GM12878 (cell line): Measurements from ENCODE around the gene NMNAT3. TPM values are rescaled to one million over a fixed set of nuclear protein-coding genes. Genes with fewer than 3 reads are reported as not detected.

ENCODE experiments used
- ATAC-seq: fragments of 200-7000 bp; cut with Tn5 transposase; 3 replicates; pipeline ENCODE4 v1.9.1; 2020; ENCODE audit warnings: mild to moderate bottlenecking, moderate library complexity
- BruUV-seq: library from RNA; stranded (reverse); fragments of 400-500 nt; replicated peaks from 2 replicates; lab custom pipeline; 2021; lab: Mats Ljungman, UMichigan
- CTCF ChIA-PET: fragments of 300-600 bp; sonication (Branson Sonifier 250); formaldehyde crosslinking; extraction: SDS; loops from one replicate; lab custom pipeline; 2021; ENCODE audit warnings: inconsistent platforms; lab: Yijun Ruan, JAX
- POLR2A ChIA-PET: fragments of 350-600 bp; formaldehyde crosslinking; extraction: SDS; loops from one replicate; lab custom pipeline; 2021; ENCODE audit warnings: inconsistent platforms; lab: Charles Lee
- RAD21 ChIA-PET: fragments of 300-600 bp; sonication (Branson Sonifier 250); formaldehyde crosslinking; loops from one replicate; lab custom pipeline; 2023; ENCODE audit warnings: antibody characterized with exemption; ENCODE audit not compliant: unreplicated experiment; lab: Charles Lee
- SMC1A ChIA-PET: fragments of 300-600 bp; sonication (Branson Sonifier 250); formaldehyde crosslinking; loops from one replicate; lab custom pipeline; 2023; ENCODE audit not compliant: unreplicated experiment, uncharacterized antibody; lab: Charles Lee
- DNase-seq: peaks from one replicate; pipeline ENCODE4 v3.0.0-alpha.2; 2011; ENCODE audit warnings: low read depth, low spot score
- FAIRE-seq: peaks from 3 replicates; lab custom pipeline; 2011; peaks lifted over from hg19 to GRCh38; lab: Jason Lieb, UNC
- H2AFZ ChIP-seq: 2 replicates; pipeline ENCODE4 v1.6.0; 2011; ENCODE audit warnings: low read depth, low read length, control low read depth; ENCODE audit not compliant: control insufficient read depth
- H3K27ac ChIP-seq: 2 replicates; pipeline ENCODE4 v1.5.1; 2011; ENCODE audit warnings: control low read depth; ENCODE audit not compliant: control insufficient read depth, insufficient read depth
- H3K27me3 ChIP-seq, 2 experiments: replicated peaks in 1 of 2; 2 replicates each; pipeline versions ENCODE4 v1.6.0 to v1.6.1; 2011; ENCODE audit warnings: low read length in 1 of 2; ENCODE audit not compliant: control insufficient read depth in 2 of 2, insufficient read depth in 2 of 2
- H3K36me3 ChIP-seq, 2 experiments: 2 replicates each; pipeline ENCODE4 v1.5.1; 2011; ENCODE audit warnings: low read length in 1 of 2; ENCODE audit not compliant: control insufficient read depth in 2 of 2, insufficient read depth in 2 of 2
- H3K4me1 ChIP-seq: 2 replicates; pipeline ENCODE4 v1.6.1; 2011; ENCODE audit warnings: mild to moderate bottlenecking, low read length, moderate library complexity, mixed read lengths; ENCODE audit not compliant: control insufficient read depth, insufficient read depth
- H3K4me2 ChIP-seq: 2 replicates; pipeline ENCODE4 v1.6.0; 2011; ENCODE audit warnings: control low read depth; ENCODE audit not compliant: control insufficient read depth, insufficient read depth
- H3K4me3 ChIP-seq: fragments of 200-600 bp; sonication (generic); 2 replicates; pipeline ENCODE4 v1.5.1; 2016
- H3K79me2 ChIP-seq: 2 replicates; pipeline ENCODE4 v1.6.0; 2011; ENCODE audit warnings: low read length; ENCODE audit not compliant: control insufficient read depth, insufficient read depth
- H3K9ac ChIP-seq: 2 replicates; pipeline ENCODE4 v1.8.0; 2011; ENCODE audit warnings: low read length, control low read depth, mixed read lengths; ENCODE audit not compliant: control insufficient read depth, insufficient read depth
- H3K9me3 ChIP-seq: replicated peaks from 3 replicates; pipeline ENCODE4 v1.5.1; 2011; ENCODE audit warnings: mild to moderate bottlenecking, low read length; ENCODE audit not compliant: control insufficient read depth, insufficient read depth
- H4K20me1 ChIP-seq: 2 replicates; pipeline ENCODE4 v1.6.0; 2011; ENCODE audit not compliant: control insufficient read depth, insufficient read depth
- CBFB ChIP-seq: IDR thresholded peaks from 2 replicates; pipeline ENCODE4 v1.6.1; 2016; ENCODE audit warnings: antibody characterized with exemption, low read depth
- CEBPB ChIP-seq, 2 experiments: fragments of 150-350 bp in 1 of 2; IDR thresholded peaks; 2 replicates each; pipeline ENCODE4 v1.6.1; 2012 to 2014; ENCODE audit warnings: low read depth in 2 of 2, low read length in 2 of 2, borderline replicate concordance in 1 of 2, inconsistent platforms in 1 of 2
- CTCF ChIP-seq, 3 experiments: IDR thresholded peaks in 2 of 3; conservative IDR thresholded peaks in 1 of 3; 2 replicates each; pipeline ENCODE4 v1.5.1; 2011; ENCODE audit warnings: low read depth in 3 of 3, low read length in 3 of 3, mild to moderate bottlenecking in 3 of 3, control low read depth in 2 of 3, moderate library complexity in 2 of 3, inconsistent platforms in 1 of 3, mixed read lengths in 1 of 3; ENCODE audit not compliant: control insufficient read depth in 2 of 3, insufficient read depth in 1 of 3; ENCODE audit errors: extremely low read depth in 1 of 3
- ELK1 ChIP-seq: IDR thresholded peaks from 2 replicates; pipeline ENCODE4 v1.6.1; 2012; ENCODE audit warnings: low read depth, low read length, improper control_type of control experiment
- NFYA ChIP-seq: IDR thresholded peaks from 2 replicates; pipeline ENCODE4 v1.6.1; 2011; ENCODE audit warnings: low read depth, mild to moderate bottlenecking, low read length, improper control_type of control experiment, borderline replicate concordance
- NR2C2 ChIP-seq: IDR thresholded peaks from 2 replicates; pipeline ENCODE4 v1.6.1; 2011; ENCODE audit warnings: borderline replicate concordance, low read depth; ENCODE audit not compliant: control insufficient read depth, insufficient read length
- NR2F1 ChIP-seq: fragments of 450-650 bp; conservative IDR thresholded peaks from 2 replicates; pipeline ENCODE4 v1.6.1; 2017; ENCODE audit warnings: mild to moderate bottlenecking
- PKNOX1 ChIP-seq: fragments of 450-650 bp; IDR thresholded peaks from 2 replicates; pipeline ENCODE4 v1.6.1; 2016; ENCODE audit warnings: mild to moderate bottlenecking
- SMARCA5 ChIP-seq: fragments of 450-650 bp; IDR thresholded peaks from 2 replicates; pipeline ENCODE4 v1.6.1; 2017; ENCODE audit warnings: mild to moderate bottlenecking
- SPI1 ChIP-seq: IDR thresholded peaks from 2 replicates; pipeline ENCODE4 v1.6.1; 2011; ENCODE audit warnings: low read depth, mild to moderate bottlenecking, low read length, moderate library complexity, borderline replicate concordance; ENCODE audit not compliant: insufficient read depth
- SREBF2 ChIP-seq: IDR thresholded peaks from 2 replicates; pipeline ENCODE4 v1.6.1; 2012; ENCODE audit warnings: mild to moderate bottlenecking, low read length
- SUPT20H ChIP-seq: IDR thresholded peaks from 2 replicates; pipeline ENCODE4 v1.6.1; 2011; ENCODE audit warnings: low read depth, mild to moderate bottlenecking, low read length, moderate library complexity, borderline replicate concordance; ENCODE audit not compliant: control insufficient read depth
- ZNF217 ChIP-seq: fragments of 450-650 bp; IDR thresholded peaks from 2 replicates; pipeline ENCODE4 v1.6.1; 2017; ENCODE audit warnings: antibody characterized with exemption, mild to moderate bottlenecking
- ZNF592 ChIP-seq: fragments of 450-650 bp; IDR thresholded peaks from 2 replicates; pipeline ENCODE4 v1.6.1; 2017; ENCODE audit warnings: mild to moderate bottlenecking, moderate library complexity
- WGBS: methylation state at CpG from one replicate; pipeline ENCODE4 v1.1.6; 2016; ENCODE audit warnings: low lambda C conversion rate; ENCODE audit not compliant: insufficient replicate concordance, insufficient coverage; ENCODE audit errors: missing lambda C conversion rate; 5-methylcytosine and 5-hydroxymethylcytosine counted together
- in situ Hi-C: fragments of 300-500 bp; cut with MboI; formaldehyde crosslinking; loops from 9 replicates; pipeline ENCODE4 v1.14.3; 2018; ENCODE audit warnings: mixed read lengths
- intact Hi-C: fragments of 100-400 bp; cut with micrococcal nuclease; formaldehyde crosslinking; loops from one replicate; pipeline ENCODE4 v1.14.2; 2022; ENCODE audit not compliant: unreplicated experiment
- polyA plus RNA-seq, 11 experiments: library from polyadenylated mRNA; depleted of rRNA in 4 of 11; unstranded in 6 of 11; stranded (reverse) in 5 of 11; fragments of >200 nt; fragmentation: Nextera tagmentation in 4 of 11; fragmentation: Illumina TruSeq in 1 of 11; extraction: Ambion mirVana in 4 of 11; extraction: Trizol in 1 of 11; gene quantifications; 1 replicate in 1 of 11; 2 replicates in 10 of 11; pipeline versions ENCODE4 v1.2.1 to v1.2.3, GENCODE V29; 2011 to 2016; ENCODE audit warnings: inconsistent platforms in 2 of 11, missing spikeins in 2 of 11, low read depth in 1 of 11
- total RNA-seq, 4 experiments: library from RNA; depleted of rRNA in 3 of 4; stranded (reverse); fragments of >200 nt in 3 of 4; fragmentation: Illumina TruSeq in 1 of 4; extraction: Trizol in 1 of 4; gene quantifications; 2 replicates each; pipeline versions ENCODE4 v1.2.1 to v1.2.3, GENCODE V29; 2013 to 2021

Gene NMNAT3
- total and polyA plus RNA-seq, 10 of the 15 experiments (the other 5 are each of a cell fraction or from before 2014, with no cell fraction given): under 0.01 to 0.92 (median 0.08) TPM; not detected in 4

- Histone ChIP-seq H3K9me3 (no peaks in the 10 kb centered on the region), H3K9ac (no peak overlapping the region), H3K79me2 (no peaks in the 10 kb centered on the region), H3K4me2 (no peak overlapping the region), H3K27ac (no peak overlapping the region), H3K36me3 (no peaks in the 10 kb centered on the region), H2AFZ (no peak overlapping the region), H3K4me3 (no peak overlapping the region), H4K20me1 (no peaks in the 10 kb centered on the region), H3K27me3 (no peaks in the 10 kb centered on the region), H3K4me1 (no peaks in the 10 kb centered on the region)
- WGBS: 49% methylated on average over 7 of the region's 7 CpGs
- DNase-seq (no peak), FAIRE-seq (no peak), ATAC-seq (no peak)
- ChIA-PET CTCF (interaction anchor here (0.7 to 2.2 kb wide), 3 partner anchors 133 to 207 kb away, joined by 3 to 14 read pairs (median 7); no protein-coding TSS in a partner anchor), RAD21 (interaction anchor here (1.3 kb wide), 2 partner anchors 133 to 134 kb away, joined by 4 to 5 read pairs; no protein-coding TSS in a partner anchor), POLR2A (no interaction called here), SMC1A (interaction anchor here (1.1 to 1.2 kb wide), 2 partner anchors 134 to 136 kb away, joined by 4 to 5 read pairs; no protein-coding TSS in a partner anchor)
- no peak for TF ChIP-seq ZNF592
- TF ChIP-seq SPI1: no peak
- no peak for TF ChIP-seq CTCF (IDR thresholded peaks at IDR 0.05 in 2 of 3, conservative IDR thresholded peaks at IDR 0.05 in 1 of 3; ENCODE audit: control insufficient read depth in 2 of 3, extremely low read depth in 1 of 3, insufficient read depth in 1 of 3, low read depth in 3 of 3, low read length in 3 of 3)
- no peak for TF ChIP-seq CBFB
- no peak for TF ChIP-seq NR2C2
- no peak for TF ChIP-seq PKNOX1
- no peak for TF ChIP-seq ELK1
- no peak for TF ChIP-seq SUPT20H
- no peak for TF ChIP-seq CEBPB (IDR thresholded peaks at IDR 0.05; ENCODE audit: borderline replicate concordance in 1 of 2, low read depth in 2 of 2, low read length in 2 of 2)
- no peak for TF ChIP-seq NFYA
- TF ChIP-seq SMARCA5: no peak
- TF ChIP-seq SREBF2: no peak
- no peak for TF ChIP-seq NR2F1
- no peak for TF ChIP-seq ZNF217
- in situ Hi-C loops: no loop called here
- no TSS peak for BruUV-seq
- intact Hi-C loops: no loop called here
These were observed 116.4 kb downstream of the NMNAT3 start for GRCh38 chr3:139561255-139561817.
